Activated naive CD4-positive, alpha-beta T cell treated with anti-CD3 and anti-CD28 coated beads, Interleukin-2, amount 50 U/mL, for 24 hours (primary cell): ENCODE results near the gene CHAF1B.
"Not testable (repeated sequence)": the region's sequence is repeated elsewhere in the genome, so short reads cannot be mapped to it uniquely, and the experiment has no call there.

ENCODE experiments used
- H3K27ac Mint-ChIP-seq: one replicate; pipeline ENCODE4 v1.8.0; 2021; ENCODE audit warnings: mild to moderate bottlenecking, mixed read lengths
- H3K27me3 Mint-ChIP-seq: one replicate; pipeline ENCODE4 v1.8.0; 2021; ENCODE audit warnings: mixed read lengths
- H3K36me3 Mint-ChIP-seq: one replicate; pipeline ENCODE4 v1.8.0; 2021; ENCODE audit warnings: mixed read lengths
- H3K4me1 Mint-ChIP-seq: one replicate; pipeline ENCODE4 v1.8.0; 2021; ENCODE audit warnings: mixed read lengths
- H3K4me3 Mint-ChIP-seq: one replicate; pipeline ENCODE4 v1.8.0; 2021; ENCODE audit warnings: mild to moderate bottlenecking, mixed read lengths
- H3K9me3 Mint-ChIP-seq: one replicate; pipeline ENCODE4 v1.8.0; 2021; ENCODE audit warnings: mixed read lengths

CHAF1B gene

GRCh38 chr21:36379251-36379650 is 5.9 kb upstream of the CHAF1B start:
- Mint-ChIP-seq H3K36me3 (peaks cover 4% of the 10 kb centered on the region), H3K4me3 (no peak overlapping the region), H3K9me3 (no peaks in the 10 kb centered on the region), H3K27ac (no peak overlapping the region), H3K4me1 (peaks cover 10% of the 10 kb centered on the region), H3K27me3 (no peaks in the 10 kb centered on the region)

GRCh38 chr21:36381841-36382589 is 3.2 kb upstream of the CHAF1B start:
- Mint-ChIP-seq H3K27me3 (no peaks in the 10 kb centered on the region), H3K36me3 (peaks cover 1% of the 10 kb centered on the region), H3K27ac (peak overlapping the region; percentile 10), H3K4me1 (peaks cover 13% of the 10 kb centered on the region), H3K9me3 (no peaks in the 10 kb centered on the region), H3K4me3 (no peak overlapping the region)

DNA sequence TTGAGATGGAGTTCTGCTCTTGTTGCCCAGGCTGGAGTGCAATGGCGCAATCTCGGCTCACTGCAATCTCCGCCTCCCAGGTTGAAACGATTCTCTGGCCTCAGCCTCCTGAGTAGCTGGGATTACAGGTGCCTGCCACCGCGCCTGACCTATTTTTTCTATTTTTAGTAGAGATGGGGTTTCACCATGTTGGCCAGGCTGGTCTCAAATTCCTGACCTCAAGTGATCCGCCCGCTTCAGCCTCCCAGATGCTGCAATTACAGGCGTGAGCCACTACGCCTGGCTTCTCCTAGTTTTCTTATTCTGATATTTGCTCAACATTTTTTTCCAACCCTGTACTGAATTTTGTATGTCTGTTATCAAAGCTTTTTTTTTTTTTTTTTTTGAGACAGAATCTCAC is 2.5 kb upstream of the CHAF1B start:
- H3K9me3 Mint-ChIP-seq, H3K4me3 Mint-ChIP-seq, H3K36me3 Mint-ChIP-seq, H3K27ac Mint-ChIP-seq, H3K27me3 Mint-ChIP-seq: not testable (repeated sequence)
- peaks cover 17% of the 10 kb centered on the region for H3K4me1 Mint-ChIP-seq

DNA sequence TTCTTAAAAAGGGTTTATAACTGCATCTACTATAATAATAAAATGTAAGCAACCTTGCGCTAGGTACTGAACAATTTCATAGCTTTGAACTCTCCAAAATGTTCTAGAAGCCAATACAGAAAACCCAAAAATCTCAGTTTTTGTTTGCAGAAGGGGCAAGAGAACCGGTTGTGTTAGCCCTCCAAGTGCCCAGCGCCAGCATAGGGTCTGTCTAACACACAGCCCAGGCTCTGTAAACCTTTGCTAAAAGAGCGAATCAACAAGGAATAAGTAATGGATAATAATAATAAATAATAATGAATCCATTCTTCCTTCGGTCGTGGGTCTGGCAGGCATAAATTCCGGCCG is 333 bp upstream of the CHAF1B start:
- peaks cover 17% of the 10 kb centered on the region for H3K4me1 Mint-ChIP-seq
- H3K27ac Mint-ChIP-seq, result no peak overlapping the region
- no peaks in the 10 kb centered on the region for H3K9me3 Mint-ChIP-seq
- H3K27me3 Mint-ChIP-seq, result no peaks in the 10 kb centered on the region
- H3K36me3 Mint-ChIP-seq, result peaks cover 2% of the 10 kb centered on the region
- peak overlapping the region; percentile 51 for H3K4me3 Mint-ChIP-seq

GRCh38 chr21:36386031-36386642 is 945 bp downstream of the CHAF1B start:
- H3K27ac Mint-ChIP-seq, result peak overlapping the region; percentile 74
- no peaks in the 10 kb centered on the region for H3K27me3 Mint-ChIP-seq
- H3K9me3 Mint-ChIP-seq, result no peaks in the 10 kb centered on the region
- H3K36me3 Mint-ChIP-seq, result peaks cover 4% of the 10 kb centered on the region
- H3K4me3 Mint-ChIP-seq, result peak overlapping the region; percentile 86
- peaks cover 17% of the 10 kb centered on the region for H3K4me1 Mint-ChIP-seq

DNA sequence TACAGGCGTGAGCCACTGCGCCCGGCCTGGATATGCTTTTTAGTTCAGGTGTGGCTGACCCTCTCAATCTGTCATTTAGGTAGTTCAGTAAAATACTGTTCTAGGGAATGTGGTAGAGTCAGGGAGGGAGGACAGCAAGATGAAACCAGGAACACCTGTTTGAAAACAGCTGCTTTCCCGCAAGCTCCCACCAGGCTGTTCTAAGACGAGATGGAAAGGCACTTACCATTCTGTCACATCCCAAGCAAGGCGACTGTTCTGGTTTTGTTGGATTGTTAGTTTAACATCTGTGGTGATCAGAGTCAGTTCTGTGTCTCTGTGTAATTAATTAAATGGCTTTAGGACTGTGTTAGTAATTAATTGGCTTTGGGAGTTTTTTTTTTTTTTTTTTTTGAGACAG is 2.9 kb downstream of the CHAF1B start:
- Mint-ChIP-seq H3K9me3 (no peaks in the 10 kb centered on the region), H3K36me3 (peaks cover 5% of the 10 kb centered on the region), H3K27me3 (no peaks in the 10 kb centered on the region), H3K4me3 (no peak overlapping the region), H3K4me1 (peaks cover 8% of the 10 kb centered on the region), H3K27ac (no peak overlapping the region)

DNA sequence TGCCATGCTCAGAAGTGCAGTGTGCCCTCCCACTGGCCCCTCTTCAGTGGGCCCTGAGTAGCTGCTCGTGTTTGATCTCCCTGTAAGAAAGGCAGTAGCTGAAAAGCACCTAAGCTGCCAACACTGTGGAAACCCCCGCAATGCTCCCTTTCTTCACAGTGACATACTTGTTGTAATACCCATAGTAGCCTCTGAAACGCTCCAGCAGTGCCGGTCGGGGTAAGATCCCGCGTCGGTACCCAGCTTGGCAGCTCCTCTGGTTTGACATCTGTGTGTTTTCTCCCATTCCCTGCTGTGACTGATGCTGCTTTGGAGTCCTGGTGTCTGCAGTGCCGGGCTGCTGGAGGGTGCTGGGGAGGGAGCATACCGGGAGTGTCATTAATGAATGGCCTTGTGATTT is 3.6 kb downstream of the CHAF1B start:
- no peaks in the 10 kb centered on the region for H3K9me3 Mint-ChIP-seq
- H3K4me3 Mint-ChIP-seq, result no peak overlapping the region
- H3K36me3 Mint-ChIP-seq, result peaks cover 5% of the 10 kb centered on the region
- H3K27ac Mint-ChIP-seq, result no peak overlapping the region
- peaks cover 8% of the 10 kb centered on the region for H3K4me1 Mint-ChIP-seq
- no peaks in the 10 kb centered on the region for H3K27me3 Mint-ChIP-seq

- not testable (repeated sequence) for H3K27me3 Mint-ChIP-seq, H3K27ac Mint-ChIP-seq, H3K4me1 Mint-ChIP-seq, H3K4me3 Mint-ChIP-seq, H3K9me3 Mint-ChIP-seq
- peaks cover 14% of the 10 kb centered on the region for H3K36me3 Mint-ChIP-seq
These were observed 6.5 kb downstream of the CHAF1B start for GRCh38 chr21:36391649-36392048.

GRCh38 chr21:36395353-36396111 is 10.3 kb downstream of the CHAF1B start:
- Mint-ChIP-seq H3K27me3 (no peaks in the 10 kb centered on the region), H3K4me3 (no peak overlapping the region), H3K36me3 (peaks cover 19% of the 10 kb centered on the region), H3K27ac (no peak overlapping the region), H3K9me3 (no peaks in the 10 kb centered on the region), H3K4me1 (no peaks in the 10 kb centered on the region)

DNA sequence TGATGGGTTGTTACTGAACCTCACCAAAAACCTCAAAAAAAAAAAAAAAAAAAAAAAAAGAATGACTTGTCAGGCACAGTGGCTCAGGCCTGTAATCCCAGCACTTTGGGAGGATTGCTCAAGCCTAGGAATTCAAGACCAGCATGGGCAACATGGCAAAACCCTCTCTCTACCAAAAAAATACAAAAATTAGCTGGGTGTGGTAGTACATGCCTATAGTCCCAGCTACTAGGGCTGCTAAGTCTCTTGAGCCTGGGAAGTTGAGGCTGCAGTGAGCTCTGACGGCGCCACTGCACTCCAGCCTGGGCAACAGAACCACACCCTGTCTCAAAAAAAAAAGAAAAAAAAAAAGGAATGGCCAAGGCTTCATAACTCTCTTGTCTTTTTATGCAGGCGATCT is 11.1 kb downstream of the CHAF1B start:
- Mint-ChIP-seq H3K9me3 (no peaks in the 10 kb centered on the region), H3K27ac (no peak overlapping the region), H3K36me3 (peaks cover 19% of the 10 kb centered on the region), H3K4me3 (no peak overlapping the region), H3K4me1 (no peaks in the 10 kb centered on the region), H3K27me3 (no peaks in the 10 kb centered on the region)

GRCh38 chr21:36396971-36397370 is 11.8 kb downstream of the CHAF1B start:
- Mint-ChIP-seq H3K27ac (no peak overlapping the region), H3K4me3 (no peak overlapping the region), H3K4me1 (no peaks in the 10 kb centered on the region), H3K27me3 (no peaks in the 10 kb centered on the region), H3K9me3 (no peaks in the 10 kb centered on the region), H3K36me3 (peaks cover 18% of the 10 kb centered on the region)

DNA sequence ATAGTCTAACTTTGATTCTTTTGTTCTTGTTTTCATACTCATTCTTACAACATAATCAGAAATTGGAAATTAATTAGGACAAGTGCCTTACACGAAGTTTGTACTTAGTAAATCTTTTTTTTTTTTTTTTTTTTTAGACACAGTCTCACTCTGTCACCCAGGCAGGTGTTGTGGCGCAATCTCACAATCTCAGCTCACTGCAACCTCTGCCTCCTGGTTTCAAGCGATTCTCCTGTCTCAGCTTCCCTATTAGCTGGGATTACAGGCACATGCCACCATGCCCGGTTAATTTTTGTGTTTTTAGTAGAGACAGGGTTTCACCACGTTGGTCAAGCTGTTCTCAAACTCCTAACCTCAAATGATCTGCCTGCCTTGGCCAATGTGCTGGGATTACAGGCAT is 12.4 kb downstream of the CHAF1B start:
- Mint-ChIP-seq H3K27me3 (no peaks in the 10 kb centered on the region), H3K36me3 (peaks cover 18% of the 10 kb centered on the region)

GRCh38 chr21:36399736-36400135 is 14.5 kb downstream of the CHAF1B start:
- not testable (repeated sequence) for H3K27ac Mint-ChIP-seq, H3K4me1 Mint-ChIP-seq, H3K9me3 Mint-ChIP-seq, H3K4me3 Mint-ChIP-seq, H3K27me3 Mint-ChIP-seq
- peaks cover 18% of the 10 kb centered on the region for H3K36me3 Mint-ChIP-seq

More for the DNA sequence above, 12.4 kb downstream of the CHAF1B start:
- H3K4me3 Mint-ChIP-seq, result no peak overlapping the region
- no peak overlapping the region for H3K27ac Mint-ChIP-seq
- no peaks in the 10 kb centered on the region for H3K9me3 Mint-ChIP-seq
- H3K4me1 Mint-ChIP-seq, result no peaks in the 10 kb centered on the region

- no peaks in the 10 kb centered on the region for H3K27me3 Mint-ChIP-seq
- no peaks in the 10 kb centered on the region for H3K4me1 Mint-ChIP-seq
- no peak overlapping the region for H3K27ac Mint-ChIP-seq
- H3K4me3 Mint-ChIP-seq, result no peak overlapping the region
- peaks cover 15% of the 10 kb centered on the region for H3K36me3 Mint-ChIP-seq
- H3K9me3 Mint-ChIP-seq, result no peaks in the 10 kb centered on the region
These were observed 15.5 kb downstream of the CHAF1B start for GRCh38 chr21:36400719-36401118.

- no peaks in the 10 kb centered on the region for H3K27me3 Mint-ChIP-seq
- no peak overlapping the region for H3K27ac Mint-ChIP-seq
- H3K36me3 Mint-ChIP-seq, result peaks cover 17% of the 10 kb centered on the region
- no peaks in the 10 kb centered on the region for H3K4me1 Mint-ChIP-seq
- H3K9me3 Mint-ChIP-seq, result no peaks in the 10 kb centered on the region
- H3K4me3 Mint-ChIP-seq, result no peak overlapping the region
These were observed 17.1 kb downstream of the CHAF1B start for GRCh38 chr21:36402339-36402738.

DNA sequence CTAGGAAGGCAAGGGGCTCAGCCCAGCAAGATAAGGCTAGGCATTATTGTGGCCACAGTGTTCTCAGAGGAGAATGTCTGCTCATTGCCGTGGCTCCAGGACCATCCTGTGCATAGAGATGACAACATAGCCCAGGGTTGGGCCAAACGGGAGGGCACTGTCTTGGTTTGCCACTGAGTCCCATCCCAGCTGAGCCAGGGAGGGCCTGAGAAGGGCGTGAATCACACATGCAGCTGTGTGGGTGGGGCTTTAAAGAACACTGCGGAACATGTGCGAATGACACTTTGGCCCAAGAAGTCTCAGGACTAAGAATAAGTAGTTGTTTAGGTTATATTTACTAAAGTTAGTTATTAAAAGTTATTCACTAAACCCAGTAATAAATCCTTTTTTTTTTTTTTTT is 18.5 kb downstream of the CHAF1B start:
- Mint-ChIP-seq H3K4me3 (no peak overlapping the region), H3K27me3 (no peaks in the 10 kb centered on the region), H3K4me1 (no peaks in the 10 kb centered on the region), H3K36me3 (peaks cover 21% of the 10 kb centered on the region), H3K9me3 (no peaks in the 10 kb centered on the region), H3K27ac (no peak overlapping the region)
